ENCODE measurements around the gene HFE. TPM values are rescaled to one million over a fixed set of nuclear protein-coding genes. Genes with fewer than 3 reads are reported as not detected.
A peak's percentile ranks its signal among the peaks of the same experiment; 100 is the strongest.

The HFE gene
- total RNA-seq, 2 donors from 2014 or later: 11.1 to 11.8 TPM

DNA sequence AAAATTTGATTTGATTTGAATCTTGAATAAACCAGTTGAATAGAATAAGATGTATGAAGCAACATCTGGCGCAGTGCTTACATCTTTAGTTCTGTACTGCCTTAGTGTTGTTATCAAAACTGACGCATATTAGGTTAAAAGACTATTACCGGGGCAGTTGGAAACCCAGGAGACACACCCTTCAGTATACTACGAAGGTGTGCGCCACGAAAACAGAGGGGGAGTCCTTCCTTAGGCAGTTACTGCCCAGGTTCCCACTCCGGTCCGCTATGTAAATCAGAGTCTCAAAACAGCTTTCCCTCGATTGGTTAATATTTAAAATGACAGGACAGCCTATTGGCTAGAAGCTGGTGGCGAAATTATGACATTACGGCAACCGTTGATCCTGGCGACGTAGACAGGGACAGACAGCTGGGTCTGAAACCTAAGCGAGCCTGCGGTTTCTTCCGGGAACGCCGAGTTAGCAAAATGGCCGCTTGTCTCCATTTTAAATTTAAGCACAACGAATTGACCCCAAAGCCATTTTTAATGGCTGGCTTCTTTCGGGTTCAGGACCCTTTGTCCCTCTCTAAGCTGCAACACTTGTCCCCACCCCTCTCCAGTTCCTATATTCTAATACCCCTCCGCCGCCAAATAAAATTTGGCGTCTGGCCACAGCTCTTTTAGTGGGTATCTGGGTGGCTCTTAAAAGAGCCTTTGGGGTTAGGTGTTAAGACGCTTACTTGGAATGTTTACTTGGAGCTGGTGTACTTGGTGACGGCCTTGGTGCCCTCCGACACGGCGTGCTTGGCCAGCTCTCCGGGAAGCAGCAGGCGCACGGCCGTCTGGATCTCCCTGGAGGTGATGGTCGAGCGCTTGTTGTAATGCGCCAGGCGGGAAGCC, 35.8 kb downstream of the HFE start:
- Histone ChIP-seq H3K4me3 (peak overlapping the region; percentile 73), H3K9me3 (no peaks in the 10 kb centered on the region), H3K4me1 (peaks cover 8% of the 10 kb centered on the region), H3K27me3 (no peaks in the 10 kb centered on the region), H3K36me3 (no peaks in the 10 kb centered on the region), H3K9ac (ENCODE audit: low read depth in 2 of 2, low read length in 2 of 2) (peak overlapping the region; percentile 86 to 99), H3K27ac (peak overlapping the region; percentile 97)
- TF ChIP-seq, protein P1, sequence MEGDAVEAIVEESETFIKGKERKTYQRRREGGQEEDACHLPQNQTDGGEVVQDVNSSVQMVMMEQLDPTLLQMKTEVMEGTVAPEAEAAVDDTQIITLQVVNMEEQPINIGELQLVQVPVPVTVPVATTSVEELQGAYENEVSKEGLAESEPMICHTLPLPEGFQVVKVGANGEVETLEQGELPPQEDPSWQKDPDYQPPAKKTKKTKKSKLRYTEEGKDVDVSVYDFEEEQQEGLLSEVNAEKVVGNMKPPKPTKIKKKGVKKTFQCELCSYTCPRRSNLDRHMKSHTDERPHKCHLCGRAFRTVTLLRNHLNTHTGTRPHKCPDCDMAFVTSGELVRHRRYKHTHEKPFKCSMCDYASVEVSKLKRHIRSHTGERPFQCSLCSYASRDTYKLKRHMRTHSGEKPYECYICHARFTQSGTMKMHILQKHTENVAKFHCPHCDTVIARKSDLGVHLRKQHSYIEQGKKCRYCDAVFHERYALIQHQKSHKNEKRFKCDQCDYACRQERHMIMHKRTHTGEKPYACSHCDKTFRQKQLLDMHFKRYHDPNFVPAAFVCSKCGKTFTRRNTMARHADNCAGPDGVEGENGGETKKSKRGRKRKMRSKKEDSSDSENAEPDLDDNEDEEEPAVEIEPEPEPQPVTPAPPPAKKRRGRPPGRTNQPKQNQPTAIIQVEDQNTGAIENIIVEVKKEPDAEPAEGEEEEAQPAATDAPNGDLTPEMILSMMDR (IDR thresholded peaks at IDR 0.05): no peak
- DNase-seq: peak; percentile 97
- intact Hi-C loops (cut with DNase I): loop anchor here (2.0 kb wide), 1 partner anchor 64 kb away; no protein-coding TSS in a partner anchor

DNA sequence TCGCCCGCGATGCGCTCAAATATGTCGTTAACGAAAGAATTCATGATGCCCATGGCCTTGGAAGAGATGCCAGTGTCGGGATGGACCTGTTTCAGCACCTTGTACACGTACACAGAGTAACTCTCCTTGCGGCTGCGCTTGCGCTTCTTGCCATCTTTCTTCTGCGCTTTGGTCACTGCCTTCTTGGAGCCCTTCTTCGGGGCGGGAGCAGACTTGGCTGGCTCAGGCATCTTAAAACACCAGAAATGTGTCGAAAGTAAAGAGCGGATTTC, 36.4 kb downstream of the HFE start:
- H3K4me1 ChIP-seq: peaks cover 8% of the 10 kb centered on the region
- peak; percentile 85 for DNase-seq
- peak overlapping the region; percentile 73 for H3K4me3 ChIP-seq
- TF ChIP-seq, protein P1 (IDR thresholded peaks at IDR 0.05): no peak
- H3K9me3 ChIP-seq: no peaks in the 10 kb centered on the region
- peak overlapping the region; percentile 97 for H3K27ac ChIP-seq
- peak overlapping the region; percentile 86 to 99 for H3K9ac ChIP-seq (ENCODE audit: low read depth in 2 of 2, low read length in 2 of 2)
- no peaks in the 10 kb centered on the region for H3K27me3 ChIP-seq
- H3K36me3 ChIP-seq: no peaks in the 10 kb centered on the region
- intact Hi-C loops (cut with DNase I): loop anchor here (2.0 kb wide), 1 partner anchor 65 kb away; no protein-coding TSS in a partner anchor

DNA sequence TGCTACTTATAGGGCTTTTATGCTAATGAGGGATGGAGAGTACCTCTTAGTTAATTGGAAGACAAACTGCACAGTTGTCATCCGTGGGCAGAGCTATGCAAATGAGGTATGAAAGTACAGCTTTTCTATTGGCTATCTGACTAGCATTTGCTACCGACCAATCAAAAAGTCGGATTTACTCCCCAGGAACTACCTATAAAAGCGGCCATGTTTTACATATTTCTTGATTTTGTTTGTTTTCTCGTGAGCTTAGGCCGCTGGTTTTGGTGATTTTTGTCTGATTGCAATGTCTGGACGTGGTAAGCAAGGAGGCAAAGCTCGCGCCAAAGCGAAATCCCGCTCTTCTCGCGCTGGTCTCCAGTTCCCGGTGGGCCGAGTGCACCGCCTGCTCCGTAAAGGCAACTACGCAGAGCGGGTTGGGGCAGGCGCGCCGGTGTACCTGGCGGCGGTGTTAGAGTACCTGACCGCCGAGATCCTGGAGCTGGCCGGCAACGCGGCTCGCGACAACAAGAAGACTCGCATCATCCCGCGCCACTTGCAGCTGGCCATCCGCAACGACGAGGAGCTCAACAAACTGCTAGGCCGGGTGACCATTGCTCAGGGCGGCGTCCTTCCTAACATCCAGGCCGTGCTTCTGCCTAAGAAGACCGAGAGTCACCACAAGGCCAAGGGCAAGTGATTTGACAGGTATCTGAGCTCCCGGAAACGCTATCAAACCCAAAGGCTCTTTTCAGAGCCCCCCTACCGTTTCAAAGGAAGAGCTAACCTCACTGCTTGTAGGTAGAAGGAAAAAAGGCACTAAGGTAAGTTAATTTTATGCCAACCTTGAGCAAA, 36.9 kb downstream of the HFE start:
- peak; percentile 88 for DNase-seq
- no peaks in the 10 kb centered on the region for H3K9me3 ChIP-seq
- intact Hi-C loops (cut with DNase I): loop anchor here (2.0 kb wide), 2 partner anchors 33 to 65 kb away; a partner anchor contains a TSS
- no peaks in the 10 kb centered on the region for H3K36me3 ChIP-seq
- peak overlapping the region; percentile 99 for H3K9ac ChIP-seq (ENCODE audit: low read depth in 2 of 2, low read length in 2 of 2)
- TF ChIP-seq, protein P1 (IDR thresholded peaks at IDR 0.05): no peak
- peak overlapping the region; percentile 73 for H3K4me3 ChIP-seq
- peaks cover 8% of the 10 kb centered on the region for H3K4me1 ChIP-seq
- H3K27ac ChIP-seq: peak overlapping the region; percentile 97
- no peaks in the 10 kb centered on the region for H3K27me3 ChIP-seq

DNA sequence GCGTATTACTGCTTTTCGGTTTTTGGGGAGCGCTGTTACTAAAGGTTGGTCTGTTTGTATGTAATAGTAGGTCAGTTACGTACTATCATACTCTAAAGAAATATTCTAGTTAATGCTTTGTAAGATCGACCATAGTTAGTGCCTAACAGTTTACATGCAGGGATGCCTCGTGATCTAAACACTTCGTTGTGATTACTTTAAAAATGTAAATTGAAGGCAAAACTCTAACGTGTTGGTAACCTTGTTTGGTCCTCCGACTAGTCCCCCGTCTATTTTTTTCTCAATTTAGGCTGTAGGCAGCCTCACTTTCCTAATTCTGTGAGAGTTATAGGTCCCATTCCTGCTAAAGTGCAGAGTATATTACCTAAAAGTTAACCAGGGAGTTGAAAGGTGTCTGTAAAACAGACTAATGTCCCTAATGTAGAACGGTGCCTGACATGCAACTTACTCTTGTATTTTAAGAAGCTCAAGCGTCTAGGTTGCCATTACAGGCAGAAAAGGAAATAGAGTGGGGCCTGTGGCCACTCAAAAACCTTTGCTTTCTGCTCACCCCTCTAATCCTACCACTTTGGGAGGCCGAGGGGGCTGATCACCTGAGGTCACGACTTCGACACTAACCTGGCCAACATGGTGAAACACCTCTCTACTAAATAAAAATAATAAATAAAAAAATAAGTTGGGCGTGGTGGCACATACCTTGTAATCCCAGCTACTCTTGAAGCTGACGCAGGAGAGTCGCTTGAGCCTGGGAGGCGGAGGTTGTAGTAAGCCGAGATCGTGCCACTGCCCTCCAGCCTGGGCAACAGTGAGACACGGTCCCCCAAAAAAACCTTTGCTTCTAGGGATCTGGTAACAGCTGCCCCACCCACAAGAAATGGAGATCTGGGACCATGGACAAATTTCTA, 37.8 kb downstream of the HFE start:
- peak overlapping the region; percentile 99 for H3K9ac ChIP-seq (ENCODE audit: low read depth in 2 of 2, low read length in 2 of 2)
- intact Hi-C loops (cut with DNase I): loop anchor here (2.0 kb wide), 1 partner anchor 32 kb away; a partner anchor contains a TSS
- no peaks in the 10 kb centered on the region for H3K36me3 ChIP-seq
- no peak for DNase-seq
- peak overlapping the region; percentile 97 for H3K27ac ChIP-seq
- H3K27me3 ChIP-seq: no peaks in the 10 kb centered on the region
- TF ChIP-seq, protein P1 (IDR thresholded peaks at IDR 0.05): no peak
- H3K9me3 ChIP-seq: no peaks in the 10 kb centered on the region
- H3K4me1 ChIP-seq: peaks cover 8% of the 10 kb centered on the region
- peak overlapping the region; percentile 73 for H3K4me3 ChIP-seq
